ENCODE results near the gene GDF10.

Gene GDF10

GRCh38 chr10:47295411-47295810, 4.6 kb upstream of the GDF10 start:
- DNase-seq, result peak; percentile 2

DNA sequence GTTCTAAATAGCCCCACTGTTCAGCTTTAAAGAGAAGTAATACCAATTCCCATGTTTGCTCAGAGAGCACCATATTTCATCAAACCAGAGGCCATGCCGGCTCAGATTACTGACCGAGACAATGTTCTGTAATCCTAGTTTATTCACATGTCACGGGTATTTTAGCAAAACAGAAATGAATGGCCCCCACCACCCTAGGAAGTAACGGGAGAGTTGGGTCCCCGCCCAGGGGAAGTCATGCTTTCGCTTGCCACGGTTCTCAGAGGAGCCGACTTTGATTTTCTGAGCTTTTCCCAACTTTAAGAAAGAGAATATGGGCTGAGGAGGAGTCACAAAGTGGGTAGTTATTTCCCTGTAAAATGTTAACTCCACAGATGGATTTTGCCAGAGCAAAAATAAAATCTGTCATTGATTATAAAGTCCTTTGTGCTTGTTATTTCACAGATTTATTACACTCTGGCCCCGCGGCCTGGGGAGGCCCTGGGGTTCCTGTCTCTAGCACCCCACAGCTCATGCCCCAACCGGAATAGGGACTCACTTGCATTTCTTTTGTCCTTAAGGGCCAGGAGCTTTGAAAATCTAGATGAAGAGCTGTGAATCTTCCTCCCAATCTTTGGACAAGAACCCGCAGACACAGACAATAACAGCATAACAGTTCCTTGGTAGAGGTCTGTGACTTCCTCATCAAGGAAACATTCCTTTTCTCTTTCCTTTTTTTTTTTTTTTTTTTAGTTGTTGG, 3.7 kb upstream of the GDF10 start:
- no peak for DNase-seq

GRCh38 chr10:47296941-47297340, 3.1 kb upstream of the GDF10 start:
- DNase-seq, result no peak

GRCh38 chr10:47297866-47298540, 2.0 kb upstream of the GDF10 start:
- no peak for DNase-seq

DNA sequence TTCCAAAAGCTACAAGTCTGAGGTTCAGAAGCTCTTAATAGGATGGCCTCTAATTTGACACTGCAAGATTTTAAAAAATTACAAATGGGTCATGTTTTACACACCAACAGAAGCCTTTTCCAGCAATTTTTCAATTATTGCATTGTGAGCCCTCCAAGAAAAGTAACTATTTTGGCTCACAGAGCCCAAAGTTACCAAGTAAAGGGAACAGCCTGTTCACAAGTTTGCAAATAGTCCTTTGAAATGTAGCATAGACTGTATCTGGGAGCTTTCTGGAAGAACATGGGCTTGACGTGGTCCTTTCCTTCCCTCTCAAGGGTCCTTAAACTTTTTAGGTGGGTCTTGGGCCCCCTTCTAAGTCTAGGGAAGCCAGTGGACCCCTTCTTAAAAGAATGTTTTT, 1.3 kb upstream of the GDF10 start:
- DNase-seq, result no peak

GRCh38 chr10:47300429-47300931, 483 bp downstream of the GDF10 start:
- DNase-seq, result no peak

DNA sequence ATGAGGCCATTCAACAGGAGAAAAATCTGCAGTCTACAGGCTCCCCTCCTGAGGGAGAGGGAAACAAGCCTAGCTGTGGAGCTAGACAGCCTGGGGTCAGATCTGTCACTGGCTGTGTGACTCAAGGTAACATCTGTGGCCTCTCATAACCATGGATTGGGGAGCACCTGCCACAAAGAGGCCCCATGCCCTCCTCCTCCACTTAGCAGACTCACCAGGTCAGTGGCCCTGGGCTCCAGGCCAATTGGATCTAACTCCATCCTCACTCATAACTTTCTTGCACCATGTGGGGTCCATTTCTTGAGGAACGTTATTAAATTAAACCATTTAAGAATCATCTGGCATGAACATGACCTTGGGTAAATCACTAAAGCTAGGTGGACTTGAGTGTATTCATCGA, 1.8 kb downstream of the GDF10 start:
- DNase-seq, result no peak

DNA sequence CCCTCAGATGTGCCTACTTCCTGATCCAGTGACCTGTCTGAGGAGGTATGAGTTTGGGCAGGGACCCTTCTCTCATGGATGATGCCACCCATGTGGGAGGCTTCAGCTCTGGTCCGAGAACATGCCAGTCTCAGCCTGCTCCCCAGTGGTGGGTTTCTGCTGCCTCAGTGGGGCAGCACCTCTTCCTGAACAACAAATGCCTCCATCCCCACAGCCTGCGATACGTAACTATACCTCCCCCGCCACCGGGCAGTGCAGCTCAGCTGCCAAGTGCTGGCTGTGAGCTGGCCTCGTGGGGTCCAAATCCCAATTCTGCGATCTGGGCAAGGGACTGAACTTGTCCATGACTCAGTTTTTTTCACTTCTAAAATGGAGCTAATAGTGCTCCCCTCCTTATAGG, 3.1 kb downstream of the GDF10 start:
- DNase-seq, result no peak

- DNase-seq, result no peak
These were observed 3.9 kb downstream of the GDF10 start for GRCh38 chr10:47303866-47304265.

- DNase-seq, result no peak
These were observed 5.6 kb downstream of the GDF10 start for GRCh38 chr10:47305566-47305965.

DNA sequence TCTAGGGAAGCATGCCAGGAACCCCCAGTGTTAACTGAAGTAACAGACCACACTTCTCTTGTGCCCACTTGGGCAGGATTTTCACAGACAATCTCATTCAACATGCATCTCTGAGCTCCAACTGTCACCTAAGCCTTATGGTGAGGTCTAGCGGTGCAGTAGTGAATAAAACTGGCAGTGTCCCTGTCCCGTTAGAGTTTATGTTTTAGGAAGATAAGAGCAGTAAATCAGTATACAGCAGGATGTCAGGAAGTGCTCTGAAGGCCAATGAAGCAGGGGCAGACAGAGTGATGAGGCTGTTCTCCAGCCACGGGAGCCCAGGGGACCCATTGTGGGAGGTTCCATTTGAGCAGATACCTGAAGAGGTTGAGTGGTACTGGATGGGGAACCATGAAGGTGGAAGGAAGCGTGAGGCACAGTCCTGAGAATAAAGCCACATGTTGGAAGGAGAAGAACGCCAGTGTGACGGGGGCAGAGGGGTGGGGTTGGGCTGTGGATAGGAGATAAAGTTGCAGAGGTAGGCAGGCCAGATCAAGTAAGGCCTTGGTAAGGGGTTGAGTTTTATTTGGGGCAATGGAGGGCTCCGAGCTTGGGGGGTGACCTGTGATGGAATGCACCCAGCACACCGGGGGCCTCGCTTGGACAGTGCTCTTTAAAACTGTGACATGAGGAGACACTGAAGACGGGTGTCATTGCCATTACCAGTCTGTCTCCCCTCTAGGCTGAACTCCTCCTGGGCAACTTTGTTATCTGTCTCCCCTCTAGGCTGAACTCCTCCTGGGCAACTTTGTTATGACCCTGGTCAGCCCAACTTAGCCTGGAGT, 6.6 kb downstream of the GDF10 start:
- no peak for DNase-seq

- DNase-seq, result no peak
These were observed 7.4 kb downstream of the GDF10 start for GRCh38 chr10:47307381-47307780.

GRCh38 chr10:47308775-47309174, 8.8 kb downstream of the GDF10 start:
- no peak for DNase-seq

- DNase-seq, result no peak
These were observed 9.6 kb downstream of the GDF10 start for GRCh38 chr10:47309408-47310089.

GRCh38 chr10:47310090-47310505, 10.1 kb downstream of the GDF10 start:
- DNase-seq, result no peak

- DNase-seq, result no peak
These were observed 11.4 kb downstream of the GDF10 start for GRCh38 chr10:47311193-47311931.

GRCh38 chr10:47311932-47312662, 12.1 kb downstream of the GDF10 start:
- DNase-seq, result peak; percentile 79

- no peak for DNase-seq
These were observed 12.6 kb downstream of the GDF10 start for GRCh38 chr10:47312663-47312995.

- DNase-seq, result no peak
These were observed 14.5 kb downstream of the GDF10 start for GRCh38 chr10:47314416-47314970.

- no peak for DNase-seq
These were observed 15.4 kb downstream of the GDF10 start for GRCh38 chr10:47315421-47315820.

DNA sequence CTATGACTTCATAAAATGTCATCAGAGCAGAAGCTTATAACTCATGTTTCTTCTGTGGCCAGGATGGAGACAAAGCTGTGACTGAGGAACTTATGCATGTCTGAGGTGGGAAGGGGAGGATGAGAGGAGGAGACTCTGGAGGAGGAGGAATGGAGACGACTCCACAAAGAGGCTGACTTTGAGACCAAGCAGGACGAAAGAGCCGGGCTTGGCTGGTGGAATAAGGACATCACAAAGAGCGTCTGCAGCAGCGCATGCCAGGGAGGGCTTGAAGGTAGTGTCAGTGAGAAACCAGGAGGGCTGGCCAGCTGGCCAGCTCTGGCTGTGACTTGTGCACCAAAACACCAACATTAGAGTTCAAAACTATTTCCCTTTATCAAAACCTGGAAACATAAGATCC, 16.1 kb downstream of the GDF10 start:
- no peak for DNase-seq

All from activated CD4-positive, CD25-positive, alpha-beta regulatory T cell treated with anti-CD3 and anti-CD28 coated beads, Interleukin-2, amount 50 U/mL, for 72 hours (primary cell).